Esophagus squamous epithelium (tissue), 5 donors: ENCODE measurements around the gene SLX9. TPM values are rescaled to one million over a fixed set of nuclear protein-coding genes. Genes with fewer than 3 reads are reported as not detected.

Experiments used
- DNase-seq: peaks from one replicate; lab custom pipeline; 2025; lab: John Stamatoyannopoulos, UW
- H3K27ac ChIP-seq, 4 donors: fragments of 200-600 bp; sonication (generic); one replicate each; pipeline ENCODE4 v1.5.1; 2016 to 2019; ENCODE audit warnings: mild to moderate bottlenecking in 1 of 4
- H3K27me3 ChIP-seq, 4 donors: fragments of 200-600 bp; sonication (generic); 1 replicate in 3 of 4; 2 replicates in 1 of 4; pipeline versions ENCODE4 v1.5.1 to v1.6.0; 2017 to 2021; ENCODE audit warnings: antibody characterized with exemption in 1 of 4
- H3K36me3 ChIP-seq, 3 donors: fragments of 200-600 bp; sonication (generic); one replicate each; pipeline ENCODE4 v1.5.1; 2016 to 2019
- H3K4me1 ChIP-seq, 3 donors: fragments of 200-600 bp; sonication (generic); one replicate each; pipeline ENCODE4 v1.5.1; 2017 to 2019
- H3K4me3 ChIP-seq, 4 donors: fragments of 200-600 bp; sonication (generic); 1 replicate in 3 of 4; 2 replicates in 1 of 4; pipeline ENCODE4 v1.5.1; 2016 to 2019; ENCODE audit warnings: mild to moderate bottlenecking in 2 of 4, moderate library complexity in 1 of 4
- H3K9me3 ChIP-seq, 3 donors: fragments of 200-600 bp; sonication (generic); one replicate each; pipeline ENCODE4 v1.5.1; 2016 to 2019
- CTCF ChIP-seq, 6 experiments: fragments of 450-650 bp in 4 of 6; fragments of 200-600 bp in 2 of 6; sonication (generic) in 2 of 6; IDR thresholded peaks; one replicate each; pipeline ENCODE4 v1.5.1; 2016 to 2019; ENCODE audit warnings: antibody characterized with exemption in 6 of 6, mild to moderate bottlenecking in 4 of 6, moderate library complexity in 4 of 6
- POLR2A ChIP-seq, 4 donors: fragments of 450-650 bp; IDR thresholded peaks; one replicate each; pipeline ENCODE4 v1.6.1; 2017; ENCODE audit warnings: antibody characterized with exemption in 4 of 4, mild to moderate bottlenecking in 4 of 4, moderate library complexity in 3 of 4
- WGBS, 2 donors: methylation state at CpG; one replicate each; pipeline ENCODE4 v1.1.5; 2018; 5-methylcytosine and 5-hydroxymethylcytosine counted together
- intact Hi-C: fragments of 100-400 bp; cut with DNase I; formaldehyde crosslinking; loops from one replicate; pipeline ENCODE4 v1.15.0; 2022
- total RNA-seq, 4 donors: library from RNA; depleted of rRNA; stranded (reverse); fragments of >200 nt; gene quantifications; one replicate each; pipeline ENCODE4 v1.1.0, GENCODE V29; 2016
- donor health status: DM: yes; HTN: yes; CAD: no.

Gene SLX9
- total RNA-seq, 4 donors from 2014 or later = 10.2 to 16.1 (median 11.1) TPM

- 48 to 93% methylated on average over 3 to 8 of the region's 101 CpGs for WGBS, 2 donors
- H3K27ac ChIP-seq = peak overlapping the region; percentile 18 to 82 (median 57)
- H3K27me3 ChIP-seq = peaks cover 0 to 48% (median 0%) of the 10 kb centered on the region in 4 donors
- no peak for DNase-seq
- no peak for TF ChIP-seq CTCF (IDR thresholded peaks at IDR 0.05)
- TF ChIP-seq POLR2A (IDR thresholded peaks at IDR 0.05) = no peak
- intact Hi-C loops = no loop called here
- peaks cover 3 to 37% (median 13%) of the 10 kb centered on the region in 3 donors for H3K4me1 ChIP-seq
- H3K4me3 ChIP-seq = peak overlapping the region; percentile 33 to 66 (median 47)
- H3K9me3 ChIP-seq = no peaks in the 10 kb centered on the region
- H3K36me3 ChIP-seq = no peaks in the 10 kb centered on the region
Measured at GRCh38 chr21:45018131-45019075, 78.6 kb downstream of the SLX9 start.

- peak overlapping the region; percentile 33 to 66 (median 47) for H3K4me3 ChIP-seq
- H3K27me3 ChIP-seq = peaks cover 0 to 48% (median 0%) of the 10 kb centered on the region in 4 donors
- no peaks in the 10 kb centered on the region for H3K36me3 ChIP-seq
- peaks cover 0 to 6% (median 0%) of the 10 kb centered on the region in 3 donors for H3K9me3 ChIP-seq
- peaks cover 3 to 34% (median 13%) of the 10 kb centered on the region in 3 donors for H3K4me1 ChIP-seq
- TF ChIP-seq CTCF (IDR thresholded peaks at IDR 0.05) = no peak
- TF ChIP-seq POLR2A (IDR thresholded peaks at IDR 0.05) = no peak
- 97% methylated on average over 6 of the region's 60 CpGs; no CpG with 5 or more reads in 1 of the 2 donors for WGBS, 2 donors
- DNase-seq = no peak
- intact Hi-C loops = no loop called here
- peak overlapping the region; percentile 40 to 82 (median 60) for H3K27ac ChIP-seq
Measured at GRCh38 chr21:45019076-45019886, 79.5 kb downstream of the SLX9 start.

GRCh38 chr21:45019887-45020537, 80.2 kb downstream of the SLX9 start:
- peaks cover 0 to 6% (median 0%) of the 10 kb centered on the region in 3 donors for H3K9me3 ChIP-seq
- H3K4me1 ChIP-seq = peaks cover 3 to 34% (median 13%) of the 10 kb centered on the region in 3 donors
- 85 to 91% methylated on average over 6 to 13 of the region's 19 CpGs for WGBS, 2 donors
- intact Hi-C loops = no loop called here
- H3K27ac ChIP-seq = peak overlapping the region in 2 of 4 donors; percentile 74 to 82
- no peak overlapping the region for H3K4me3 ChIP-seq
- DNase-seq = no peak
- H3K27me3 ChIP-seq = peaks cover 0 to 48% (median 0%) of the 10 kb centered on the region in 4 donors
- TF ChIP-seq CTCF (IDR thresholded peaks at IDR 0.05) (no peak), POLR2A (IDR thresholded peaks at IDR 0.05) (no peak)
- no peaks in the 10 kb centered on the region for H3K36me3 ChIP-seq

GRCh38 chr21:45020629-45021427, 81.0 kb downstream of the SLX9 start:
- H3K4me1 ChIP-seq = peaks cover 3 to 34% (median 13%) of the 10 kb centered on the region in 3 donors
- peaks cover 0 to 43% (median 0%) of the 10 kb centered on the region in 4 donors for H3K27me3 ChIP-seq
- peaks cover 0 to 6% (median 0%) of the 10 kb centered on the region in 3 donors for H3K9me3 ChIP-seq
- no peak overlapping the region for H3K4me3 ChIP-seq
- no peak for DNase-seq
- H3K36me3 ChIP-seq = no peaks in the 10 kb centered on the region
- H3K27ac ChIP-seq = peak overlapping the region in 1 of 4 donors; percentile 82
- TF ChIP-seq POLR2A (IDR thresholded peaks at IDR 0.05) (no peak), CTCF (IDR thresholded peaks at IDR 0.05) (no peak)
- intact Hi-C loops = no loop called here
- WGBS, 2 donors = 72 to 73% methylated on average over 18 to 24 of the region's 28 CpGs
